A549 (cell line): Measurements from ENCODE around the gene STBD1.

ENCODE experiments used
- BHLHE40 ChIP-seq: IDR thresholded peaks from 2 replicates; pipeline ENCODE4 v1.6.1; 2012; ENCODE audit warnings: low read depth, low read length, inconsistent platforms
- CTCF ChIP-seq: fragments of >200 bp; sonication (Bioruptor Twin); formaldehyde crosslinking; IDR thresholded peaks from 3 replicates; pipeline ENCODE4 v1.5.1; 2016
- EHF ChIP-seq: fragments of 250-450 bp; sonication (Bioruptor Pico); IDR thresholded peaks from 2 replicates; pipeline ENCODE4 v1.5.0; 2020; ENCODE audit warnings: mild to moderate bottlenecking
- EP300 ChIP-seq, 2 experiments: fragments of >200 bp; sonication (Bioruptor Twin); formaldehyde crosslinking; IDR thresholded peaks; 2 replicates in 1 of 2; 3 replicates in 1 of 2; pipeline ENCODE4 v1.6.1; 2016 to 2017
- JUN ChIP-seq, 2 experiments: fragments of >200 bp; sonication (Bioruptor Twin); formaldehyde crosslinking; IDR thresholded peaks; 2 replicates in 1 of 2; 3 replicates in 1 of 2; pipeline ENCODE4 v1.6.1; 2016 to 2017
- POLR2A ChIP-seq: IDR thresholded peaks from 2 replicates; pipeline ENCODE4 v1.6.1; 2012; ENCODE audit warnings: mild to moderate bottlenecking, low read length
- SMC3 ChIP-seq: fragments of >200 bp; sonication (Bioruptor Twin); formaldehyde crosslinking; IDR thresholded peaks from 3 replicates; pipeline ENCODE4 v1.6.1; 2018; ENCODE audit warnings: inconsistent platforms
- TF ChIP-seq, protein P1 (sequence below): IDR thresholded peaks from 2 replicates; pipeline ENCODE4 v1.6.1; 2012
- TF ChIP-seq, protein P2 (sequence below): fragments of 200-600 bp; sonication (generic); IDR thresholded peaks from 2 replicates; pipeline ENCODE4 v1.6.1; 2016; ENCODE audit warnings: antibody characterized with exemption, mild to moderate bottlenecking, moderate library complexity

GRCh38 chr4:76266627-76267026 lies 39.9 kb upstream of the STBD1 start:
- TF ChIP-seq JUN (IDR thresholded peaks at IDR 0.05): no peak
- TF ChIP-seq CTCF: no peak
- no peak for TF ChIP-seq POLR2A
- TF ChIP-seq, protein P1, sequence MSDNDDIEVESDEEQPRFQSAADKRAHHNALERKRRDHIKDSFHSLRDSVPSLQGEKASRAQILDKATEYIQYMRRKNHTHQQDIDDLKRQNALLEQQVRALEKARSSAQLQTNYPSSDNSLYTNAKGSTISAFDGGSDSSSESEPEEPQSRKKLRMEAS: no peak
- no peak for TF ChIP-seq EP300 (IDR thresholded peaks at IDR 0.05)
- no peak for TF ChIP-seq BHLHE40
- no peak for TF ChIP-seq EHF
- TF ChIP-seq SMC3: no peak
- TF ChIP-seq, protein P2, sequence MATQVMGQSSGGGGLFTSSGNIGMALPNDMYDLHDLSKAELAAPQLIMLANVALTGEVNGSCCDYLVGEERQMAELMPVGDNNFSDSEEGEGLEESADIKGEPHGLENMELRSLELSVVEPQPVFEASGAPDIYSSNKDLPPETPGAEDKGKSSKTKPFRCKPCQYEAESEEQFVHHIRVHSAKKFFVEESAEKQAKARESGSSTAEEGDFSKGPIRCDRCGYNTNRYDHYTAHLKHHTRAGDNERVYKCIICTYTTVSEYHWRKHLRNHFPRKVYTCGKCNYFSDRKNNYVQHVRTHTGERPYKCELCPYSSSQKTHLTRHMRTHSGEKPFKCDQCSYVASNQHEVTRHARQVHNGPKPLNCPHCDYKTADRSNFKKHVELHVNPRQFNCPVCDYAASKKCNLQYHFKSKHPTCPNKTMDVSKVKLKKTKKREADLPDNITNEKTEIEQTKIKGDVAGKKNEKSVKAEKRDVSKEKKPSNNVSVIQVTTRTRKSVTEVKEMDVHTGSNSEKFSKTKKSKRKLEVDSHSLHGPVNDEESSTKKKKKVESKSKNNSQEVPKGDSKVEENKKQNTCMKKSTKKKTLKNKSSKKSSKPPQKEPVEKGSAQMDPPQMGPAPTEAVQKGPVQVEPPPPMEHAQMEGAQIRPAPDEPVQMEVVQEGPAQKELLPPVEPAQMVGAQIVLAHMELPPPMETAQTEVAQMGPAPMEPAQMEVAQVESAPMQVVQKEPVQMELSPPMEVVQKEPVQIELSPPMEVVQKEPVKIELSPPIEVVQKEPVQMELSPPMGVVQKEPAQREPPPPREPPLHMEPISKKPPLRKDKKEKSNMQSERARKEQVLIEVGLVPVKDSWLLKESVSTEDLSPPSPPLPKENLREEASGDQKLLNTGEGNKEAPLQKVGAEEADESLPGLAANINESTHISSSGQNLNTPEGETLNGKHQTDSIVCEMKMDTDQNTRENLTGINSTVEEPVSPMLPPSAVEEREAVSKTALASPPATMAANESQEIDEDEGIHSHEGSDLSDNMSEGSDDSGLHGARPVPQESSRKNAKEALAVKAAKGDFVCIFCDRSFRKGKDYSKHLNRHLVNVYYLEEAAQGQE: no peak
